ENCODE data around the gene SHISAL1.

SHISAL1 gene

GRCh38 chr22:44298406-44299091, 14.2 kb downstream of the SHISAL1 start:
- DNase-seq, result no peak

GRCh38 chr22:44297470-44298061, 15.2 kb downstream of the SHISAL1 start:
- no peak for DNase-seq

- no peak for DNase-seq
Observed at GRCh38 chr22:44295406-44295805, 17.3 kb downstream of the SHISAL1 start.

- DNase-seq, result no peak
Observed at GRCh38 chr22:44293876-44294275, 18.9 kb downstream of the SHISAL1 start.

- DNase-seq, result no peak
Observed at GRCh38 chr22:44293034-44293433, 19.7 kb downstream of the SHISAL1 start.

GRCh38 chr22:44292521-44292920, 20.2 kb downstream of the SHISAL1 start:
- DNase-seq, result no peak

GRCh38 chr22:44291674-44292360, 20.9 kb downstream of the SHISAL1 start:
- no peak for DNase-seq

- no peak for DNase-seq
Observed at GRCh38 chr22:44291265-44291664, 21.5 kb downstream of the SHISAL1 start.

- no peak for DNase-seq
Observed at GRCh38 chr22:44289414-44290171, 23.2 kb downstream of the SHISAL1 start.

- no peak for DNase-seq
Observed at GRCh38 chr22:44288913-44289312, 23.8 kb downstream of the SHISAL1 start.

- no peak for DNase-seq
Observed at GRCh38 chr22:44287741-44288140, 25.0 kb downstream of the SHISAL1 start.

- no peak for DNase-seq
Observed at GRCh38 chr22:44287121-44287693, 25.5 kb downstream of the SHISAL1 start.

- DNase-seq, result no peak
Observed at GRCh38 chr22:44286646-44287045, 26.1 kb downstream of the SHISAL1 start.

GRCh38 chr22:44284711-44285110, 28.0 kb downstream of the SHISAL1 start:
- no peak for DNase-seq

- DNase-seq, result no peak
Observed at GRCh38 chr22:44281768-44282637, 30.7 kb downstream of the SHISAL1 start.

- no peak for DNase-seq
Observed at GRCh38 chr22:44280665-44281188, 32.0 kb downstream of the SHISAL1 start.

- DNase-seq, result no peak
Observed at GRCh38 chr22:44279069-44279360, 33.7 kb downstream of the SHISAL1 start.

GRCh38 chr22:44278243-44279068, 34.3 kb downstream of the SHISAL1 start:
- no peak for DNase-seq

- no peak for DNase-seq
Observed at GRCh38 chr22:44277386-44278135, 35.2 kb downstream of the SHISAL1 start.

- DNase-seq, result no peak
Observed at GRCh38 chr22:44276706-44277356, 35.9 kb downstream of the SHISAL1 start.

All from NCI-H1436 treated with DMSO at 0.1 percent for 48 hours (cell line).